ENCODE measurements around the gene CSF1. TPM values are rescaled to one million over a fixed set of nuclear protein-coding genes. Genes with fewer than 3 reads are reported as not detected.

The CSF1 gene
- total and polyA plus RNA-seq, 2 of the 13 experiments (the other 11 are each of a cell fraction or from before 2014, with no cell fraction given): 4.6 to 13.3 TPM

- TF ChIP-seq, protein P1, sequence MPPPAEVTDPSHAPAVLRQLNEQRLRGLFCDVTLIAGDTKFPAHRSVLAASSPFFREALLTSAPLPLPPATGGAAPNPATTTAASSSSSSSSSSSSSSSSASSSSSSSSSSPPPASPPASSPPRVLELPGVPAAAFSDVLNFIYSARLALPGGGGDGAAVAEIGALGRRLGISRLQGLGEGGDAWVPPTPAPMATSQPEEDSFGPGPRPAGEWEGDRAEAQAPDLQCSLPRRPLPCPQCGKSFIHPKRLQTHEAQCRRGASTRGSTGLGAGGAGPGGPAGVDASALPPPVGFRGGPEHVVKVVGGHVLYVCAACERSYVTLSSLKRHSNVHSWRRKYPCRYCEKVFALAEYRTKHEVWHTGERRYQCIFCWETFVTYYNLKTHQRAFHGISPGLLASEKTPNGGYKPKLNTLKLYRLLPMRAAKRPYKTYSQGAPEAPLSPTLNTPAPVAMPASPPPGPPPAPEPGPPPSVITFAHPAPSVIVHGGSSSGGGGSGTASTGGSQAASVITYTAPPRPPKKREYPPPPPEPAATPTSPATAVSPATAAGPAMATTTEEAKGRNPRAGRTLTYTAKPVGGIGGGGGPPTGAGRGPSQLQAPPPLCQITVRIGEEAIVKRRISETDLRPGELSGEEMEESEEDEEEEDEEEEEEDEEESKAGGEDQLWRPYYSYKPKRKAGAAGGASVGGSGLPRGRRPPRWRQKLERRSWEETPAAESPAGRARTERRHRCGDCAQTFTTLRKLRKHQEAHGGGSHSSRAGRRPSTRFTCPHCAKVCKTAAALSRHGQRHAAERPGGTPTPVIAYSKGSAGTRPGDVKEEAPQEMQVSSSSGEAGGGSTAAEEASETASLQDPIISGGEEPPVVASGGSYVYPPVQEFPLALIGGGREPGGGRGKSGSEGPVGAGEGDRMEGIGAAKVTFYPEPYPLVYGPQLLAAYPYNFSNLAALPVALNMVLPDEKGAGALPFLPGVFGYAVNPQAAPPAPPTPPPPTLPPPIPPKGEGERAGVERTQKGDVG (CRISPR knock-in tag; IDR thresholded peaks at IDR 0.05; ENCODE audit: borderline replicate concordance): no peak
- TF ChIP-seq ZBTB21 (CRISPR knock-in tag; IDR thresholded peaks at IDR 0.05): no peak
- TF ChIP-seq MIER2 (CRISPR knock-in tag; IDR thresholded peaks at IDR 0.05): 0 out of 2 replicates have a peak, but pooled peaks have one; percentile 28
- TF ChIP-seq ZKSCAN8 (CRISPR knock-in tag; IDR thresholded peaks at IDR 0.05; ENCODE audit: borderline replicate concordance): peak; percentile 57; the same call in 1 of the 2 replicates
- TF ChIP-seq XBP1 (CRISPR knock-in tag; IDR thresholded peaks at IDR 0.05): 0 out of 2 replicates have a peak, but pooled peaks have one; percentile 78
- peak; percentile 81 for TF ChIP-seq TARDBP (CRISPR knock-in tag; IDR thresholded peaks at IDR 0.05)
- no peak for TF ChIP-seq SRY (CRISPR knock-in tag; IDR thresholded peaks at IDR 0.05)
- peak; percentile 83; the same call in 1 of the 2 replicates for TF ChIP-seq ZFP90 (CRISPR knock-in tag; IDR thresholded peaks at IDR 0.05; ENCODE audit: borderline replicate concordance)
- TF ChIP-seq FOXA3 (CRISPR knock-in tag; IDR thresholded peaks at IDR 0.05): peak; percentile 71
- TF ChIP-seq SNRNP70 (IDR thresholded peaks at IDR 0.05; ENCODE audit: low read depth, low read length): no peak
- TF ChIP-seq RFXAP (CRISPR knock-in tag; IDR thresholded peaks at IDR 0.05; ENCODE audit: borderline replicate concordance): peak; percentile 76; the same call in 1 of the 2 replicates
- no peak for TF ChIP-seq ZNF674 (CRISPR knock-in tag; IDR thresholded peaks at IDR 0.05; ENCODE audit: low read depth)
- TF ChIP-seq ARNT (IDR thresholded peaks at IDR 0.05): no peak
- peak; percentile 55; the same call in 1 of the 2 replicates for TF ChIP-seq GABPB1 (CRISPR knock-in tag; IDR thresholded peaks at IDR 0.05)
- TF ChIP-seq, protein P2, sequence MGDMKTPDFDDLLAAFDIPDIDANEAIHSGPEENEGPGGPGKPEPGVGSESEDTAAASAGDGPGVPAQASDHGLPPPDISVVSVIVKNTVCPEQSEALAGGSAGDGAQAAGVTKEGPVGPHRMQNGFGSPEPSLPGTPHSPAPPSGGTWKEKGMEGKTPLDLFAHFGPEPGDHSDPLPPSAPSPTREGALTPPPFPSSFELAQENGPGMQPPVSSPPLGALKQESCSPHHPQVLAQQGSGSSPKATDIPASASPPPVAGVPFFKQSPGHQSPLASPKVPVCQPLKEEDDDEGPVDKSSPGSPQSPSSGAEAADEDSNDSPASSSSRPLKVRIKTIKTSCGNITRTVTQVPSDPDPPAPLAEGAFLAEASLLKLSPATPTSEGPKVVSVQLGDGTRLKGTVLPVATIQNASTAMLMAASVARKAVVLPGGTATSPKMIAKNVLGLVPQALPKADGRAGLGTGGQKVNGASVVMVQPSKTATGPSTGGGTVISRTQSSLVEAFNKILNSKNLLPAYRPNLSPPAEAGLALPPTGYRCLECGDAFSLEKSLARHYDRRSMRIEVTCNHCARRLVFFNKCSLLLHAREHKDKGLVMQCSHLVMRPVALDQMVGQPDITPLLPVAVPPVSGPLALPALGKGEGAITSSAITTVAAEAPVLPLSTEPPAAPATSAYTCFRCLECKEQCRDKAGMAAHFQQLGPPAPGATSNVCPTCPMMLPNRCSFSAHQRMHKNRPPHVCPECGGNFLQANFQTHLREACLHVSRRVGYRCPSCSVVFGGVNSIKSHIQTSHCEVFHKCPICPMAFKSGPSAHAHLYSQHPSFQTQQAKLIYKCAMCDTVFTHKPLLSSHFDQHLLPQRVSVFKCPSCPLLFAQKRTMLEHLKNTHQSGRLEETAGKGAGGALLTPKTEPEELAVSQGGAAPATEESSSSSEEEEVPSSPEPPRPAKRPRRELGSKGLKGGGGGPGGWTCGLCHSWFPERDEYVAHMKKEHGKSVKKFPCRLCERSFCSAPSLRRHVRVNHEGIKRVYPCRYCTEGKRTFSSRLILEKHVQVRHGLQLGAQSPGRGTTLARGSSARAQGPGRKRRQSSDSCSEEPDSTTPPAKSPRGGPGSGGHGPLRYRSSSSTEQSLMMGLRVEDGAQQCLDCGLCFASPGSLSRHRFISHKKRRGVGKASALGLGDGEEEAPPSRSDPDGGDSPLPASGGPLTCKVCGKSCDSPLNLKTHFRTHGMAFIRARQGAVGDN (CRISPR knock-in tag; IDR thresholded peaks at IDR 0.05): peak; percentile 94
- no peak for TF ChIP-seq PREB (CRISPR knock-in tag; IDR thresholded peaks at IDR 0.05)
- TF ChIP-seq RNF2 (conservative IDR thresholded peaks at IDR 0.05; ENCODE audit: low read depth): no peak
Observed at GRCh38 chr1:109882288-109883245, 28.1 kb upstream of the CSF1 start (continued).

All from HepG2 (cell line).